Measurements from ENCODE around the gene ISM1. TPM values are rescaled to one million over a fixed set of nuclear protein-coding genes. Genes with fewer than 3 reads are reported as not detected.

ISM1 gene
- total RNA-seq, 2 donors from 2014 or later: 0.45 to 2.2 TPM

DNA sequence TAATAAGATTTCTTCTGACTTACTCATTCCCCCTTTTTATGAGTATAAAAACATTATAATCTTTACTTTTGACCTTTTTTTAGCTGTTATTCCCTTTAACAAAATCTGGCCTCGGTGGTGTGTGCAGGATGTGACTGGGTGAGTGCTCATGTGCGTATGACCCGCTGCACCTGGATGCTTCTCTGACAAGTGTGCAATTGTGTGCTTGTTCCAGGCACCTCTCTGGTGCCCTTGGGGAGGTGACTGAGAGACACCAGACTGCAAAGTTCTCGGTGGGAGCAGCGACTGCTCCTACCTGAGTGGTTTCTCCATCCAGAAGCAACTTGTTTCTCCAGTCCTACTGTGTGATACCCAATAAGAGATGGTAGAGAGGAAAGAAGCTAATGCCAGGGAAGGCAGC lies 65.0 kb downstream of the ISM1 start:
- Histone ChIP-seq H3K4me3 (no peak overlapping the region), H3K27me3 (replicated peaks; ENCODE audit: insufficient read depth) (no peaks in the 10 kb centered on the region), H3K9me3 (no peaks in the 10 kb centered on the region), H3K4me1 (replicated peaks) (no peaks in the 10 kb centered on the region), H3K27ac (peak overlapping the region in 1 of 2 donors; percentile 18), H3K36me3 (no peaks in the 10 kb centered on the region)
- no peak for DNase-seq (ENCODE audit: low spot score)
- 61% methylated on average over 5 of the region's 5 CpGs for WGBS
- TF ChIP-seq POLR2AphosphoS5 (IDR thresholded peaks at IDR 0.05) (no peak), CTCF (IDR thresholded peaks at IDR 0.05) (no peak), POLR2A (IDR thresholded peaks at IDR 0.05) (no peak)
- intact Hi-C loops (cut with DNase I): no loop called here

GRCh38 chr20:13286607-13287006 lies 65.5 kb downstream of the ISM1 start:
- TF ChIP-seq CTCF (IDR thresholded peaks at IDR 0.05) (no peak), POLR2AphosphoS5 (IDR thresholded peaks at IDR 0.05) (peak; percentile 79)
- Histone ChIP-seq H3K4me3 (no peak overlapping the region), H3K27ac (peak overlapping the region; percentile 36 to 49), H3K4me1 (replicated peaks) (no peaks in the 10 kb centered on the region), H3K9me3 (no peaks in the 10 kb centered on the region), H3K27me3 (replicated peaks; ENCODE audit: insufficient read depth) (no peaks in the 10 kb centered on the region), H3K36me3 (no peaks in the 10 kb centered on the region)
- DNase-seq (ENCODE audit: low spot score): peak; percentile 90
- intact Hi-C loops (cut with DNase I): no loop called here
- WGBS: 40% methylated on average over 7 of the region's 7 CpGs

- Histone ChIP-seq H3K27me3 (replicated peaks; ENCODE audit: insufficient read depth) (no peaks in the 10 kb centered on the region), H3K4me1 (replicated peaks) (no peaks in the 10 kb centered on the region), H3K9me3 (no peaks in the 10 kb centered on the region), H3K4me3 (no peak overlapping the region), H3K27ac (no peak overlapping the region), H3K36me3 (no peaks in the 10 kb centered on the region)
- DNase-seq (ENCODE audit: low spot score): no peak
- TF ChIP-seq POLR2A (IDR thresholded peaks at IDR 0.05) (no peak), CTCF (IDR thresholded peaks at IDR 0.05) (no peak), POLR2AphosphoS5 (IDR thresholded peaks at IDR 0.05) (no peak)
- 89% methylated on average over 12 of the region's 12 CpGs for WGBS
- intact Hi-C loops (cut with DNase I): no loop called here
Observed at GRCh38 chr20:13288357-13288756, 67.3 kb downstream of the ISM1 start.

- no peaks in the 10 kb centered on the region for H3K4me1 ChIP-seq (replicated peaks)
- H3K27ac ChIP-seq: no peak overlapping the region
- TF ChIP-seq CTCF (IDR thresholded peaks at IDR 0.05) (no peak), POLR2A (IDR thresholded peaks at IDR 0.05) (no peak), POLR2AphosphoS5 (IDR thresholded peaks at IDR 0.05) (no peak)
- H3K36me3 ChIP-seq: no peaks in the 10 kb centered on the region
- H3K27me3 ChIP-seq (replicated peaks; ENCODE audit: insufficient read depth): no peaks in the 10 kb centered on the region
- H3K9me3 ChIP-seq: no peaks in the 10 kb centered on the region
- H3K4me3 ChIP-seq: no peak overlapping the region
- intact Hi-C loops (cut with DNase I): no loop called here
- DNase-seq (ENCODE audit: low spot score): no peak
- 81% methylated on average over 6 of the region's 6 CpGs for WGBS
Observed at GRCh38 chr20:13289031-13289430, 68.0 kb downstream of the ISM1 start.

DNA sequence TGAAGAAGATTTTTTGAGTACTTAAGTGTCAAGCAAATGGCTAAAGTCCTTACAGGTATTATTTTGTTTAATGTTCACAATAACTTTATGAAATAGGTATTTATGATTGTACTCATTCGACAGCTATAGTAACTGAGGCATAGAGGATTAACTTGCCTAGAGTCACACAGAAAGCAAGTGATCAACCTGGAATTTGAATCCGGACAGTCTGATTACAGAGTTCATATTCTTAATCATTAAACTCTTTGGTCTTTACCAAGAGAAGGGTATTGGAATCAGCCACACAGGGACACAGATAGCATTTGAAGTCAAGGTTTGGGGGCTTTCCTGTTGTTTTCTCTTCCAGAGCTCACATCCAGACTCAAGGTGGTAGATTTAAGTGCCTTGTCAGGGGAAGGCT lies 69.7 kb downstream of the ISM1 start:
- TF ChIP-seq POLR2AphosphoS5 (IDR thresholded peaks at IDR 0.05) (no peak), POLR2A (IDR thresholded peaks at IDR 0.05) (no peak), CTCF (IDR thresholded peaks at IDR 0.05) (no peak)
- H3K4me1 ChIP-seq (replicated peaks): no peaks in the 10 kb centered on the region
- no peak for DNase-seq (ENCODE audit: low spot score)
- intact Hi-C loops (cut with DNase I): no loop called here
- WGBS: 97% methylated on average over 2 of the region's 2 CpGs
- H3K9me3 ChIP-seq: no peaks in the 10 kb centered on the region
- H3K36me3 ChIP-seq: no peaks in the 10 kb centered on the region
- no peak overlapping the region for H3K4me3 ChIP-seq
- no peak overlapping the region for H3K27ac ChIP-seq
- no peaks in the 10 kb centered on the region for H3K27me3 ChIP-seq (replicated peaks; ENCODE audit: insufficient read depth)

Measured in prostate gland (tissue), 2 donors.